GM21529 (cell line): Measurements from ENCODE around the gene CELSR1.
"Not testable (repeated sequence)": the region's sequence is repeated elsewhere in the genome, so short reads cannot be mapped to it uniquely, and the experiment has no call there.

Experiments used
- ATAC-seq: cut with Tn5 transposase; IDR thresholded peaks from one replicate; pipeline ENCODE4 v1.9.1; 2021; ENCODE audit not compliant: unreplicated experiment

Gene CELSR1

DNA sequence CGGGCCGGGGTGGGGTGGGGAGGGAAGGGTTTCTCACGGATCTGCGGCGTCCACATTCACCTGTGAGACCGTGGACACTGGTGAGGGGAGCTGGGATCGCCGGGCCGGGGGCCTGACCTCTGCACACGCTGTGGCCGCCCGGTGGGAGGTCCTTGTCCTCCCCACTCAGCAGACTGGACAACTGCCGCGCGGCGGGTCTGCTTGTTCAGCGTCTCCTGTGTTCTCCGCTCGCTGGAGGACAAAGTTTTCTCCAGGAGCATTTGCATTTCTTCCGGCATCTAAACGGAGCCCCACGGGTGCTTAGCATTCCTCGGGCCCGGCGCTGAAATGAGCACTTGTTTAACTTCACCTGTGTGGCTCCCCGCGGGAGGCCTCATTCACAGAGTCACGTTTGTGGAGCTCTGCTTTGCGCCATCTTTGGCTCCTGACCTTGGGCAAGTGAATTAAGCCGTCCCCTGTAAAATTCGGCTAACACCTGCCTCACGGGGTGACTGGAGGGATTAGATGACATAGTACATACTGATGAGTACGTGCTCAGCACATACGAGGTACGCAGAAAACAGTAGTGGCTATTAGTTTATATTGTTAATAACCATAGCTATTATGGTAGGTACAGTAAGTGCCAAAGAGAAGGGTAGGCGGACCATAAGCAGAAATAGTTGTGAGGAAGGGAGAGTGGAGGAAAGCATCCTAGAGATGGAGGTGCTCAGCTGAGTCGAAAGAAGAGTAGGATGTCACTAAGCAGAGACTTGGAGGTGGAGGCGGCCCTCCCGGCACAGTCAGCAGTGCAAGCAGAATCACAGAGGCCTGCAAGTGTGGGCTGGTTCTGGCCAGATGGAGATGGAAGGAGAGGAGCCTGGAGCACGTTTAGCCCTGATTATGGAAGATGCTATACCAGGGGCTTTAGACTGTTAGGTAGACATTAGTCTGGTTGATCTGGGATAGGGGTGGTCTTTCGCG lies 201.0 kb downstream of the CELSR1 start:
- ATAC-seq: no peak

DNA sequence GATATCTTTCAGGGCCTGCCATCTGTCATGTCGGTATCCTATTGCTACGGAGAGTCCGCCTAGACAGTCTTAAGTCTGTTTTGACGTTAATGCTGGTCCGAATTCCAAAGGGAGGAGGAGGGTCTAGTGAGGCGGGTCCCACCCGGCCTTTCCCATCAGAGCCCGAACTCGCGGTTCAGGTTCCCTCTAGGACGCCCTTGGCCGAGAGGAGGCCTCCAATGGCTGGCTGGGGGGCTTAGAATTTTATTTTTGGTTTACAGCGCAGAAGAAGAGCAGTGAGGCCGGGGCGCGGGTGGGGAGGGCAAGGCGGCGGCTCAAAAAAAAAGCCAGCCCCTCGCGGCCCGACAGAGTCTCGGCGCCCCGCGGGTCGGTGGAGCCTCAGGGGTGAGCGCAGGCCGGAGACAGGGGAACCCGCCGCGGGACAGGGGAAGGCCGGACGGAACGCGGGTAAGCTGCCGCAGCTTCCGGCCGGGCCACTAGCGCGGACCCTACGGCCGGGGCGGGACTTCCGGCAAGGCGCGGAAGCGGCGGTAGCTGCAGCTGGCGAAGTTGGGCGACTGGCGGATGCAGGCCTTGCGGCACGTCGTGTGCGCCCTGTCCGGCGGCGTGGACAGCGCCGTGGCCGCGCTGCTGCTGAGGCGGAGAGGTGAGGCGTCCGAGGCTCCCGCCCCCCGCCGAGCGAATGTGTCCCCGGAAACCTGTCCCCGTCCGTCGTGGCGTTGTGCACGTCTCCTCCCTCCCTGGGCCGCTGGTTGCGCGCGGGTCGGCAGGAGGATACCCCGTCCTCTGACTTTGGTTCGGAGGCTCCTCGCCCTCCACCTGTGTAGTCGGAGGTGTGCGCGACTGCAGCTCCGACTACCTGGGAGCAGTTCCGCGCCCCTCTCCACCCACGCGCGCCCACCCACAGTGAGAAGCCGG lies 202.0 kb downstream of the CELSR1 start, which contains the start of gene TRMU:
TRMU (plus strand) TSS at position 514 of the 918 bp plus-strand sequence; CDS start at position 565, 51 bp downstream.
- peak; percentile 91 for ATAC-seq

GRCh38 chr22:46331496-46331895 lies 205.9 kb downstream of the CELSR1 start:
- no peak for ATAC-seq

GRCh38 chr22:46330426-46330825 lies 207.0 kb downstream of the CELSR1 start:
- ATAC-seq: no peak

DNA sequence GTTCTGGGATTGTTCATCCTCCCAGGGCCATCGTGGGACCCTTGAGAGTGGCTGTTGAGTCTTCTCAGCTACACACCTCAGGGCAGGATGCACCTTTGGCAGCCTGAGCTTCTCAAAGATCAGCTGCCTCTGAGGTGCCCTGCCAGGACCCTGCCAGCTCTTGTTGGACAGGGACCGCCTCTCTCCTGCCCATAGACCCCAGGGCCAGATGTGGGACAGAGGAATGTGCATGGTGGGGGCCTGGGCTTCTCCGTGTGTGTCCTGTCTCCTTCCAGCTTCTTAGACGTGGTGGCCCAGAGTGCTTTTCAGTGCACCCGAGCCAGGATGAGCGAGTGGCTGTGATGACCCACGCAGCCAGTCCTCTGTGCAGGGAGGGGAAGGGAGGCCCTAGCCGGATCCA lies 207.8 kb downstream of the CELSR1 start:
- ATAC-seq: no peak

- no peak for ATAC-seq
These were observed 208.6 kb downstream of the CELSR1 start for GRCh38 chr22:46328797-46329196.

- ATAC-seq: no peak
These were observed 209.5 kb downstream of the CELSR1 start for GRCh38 chr22:46327691-46328465.

GRCh38 chr22:46326066-46326680 lies 211.2 kb downstream of the CELSR1 start:
- no peak for ATAC-seq

DNA sequence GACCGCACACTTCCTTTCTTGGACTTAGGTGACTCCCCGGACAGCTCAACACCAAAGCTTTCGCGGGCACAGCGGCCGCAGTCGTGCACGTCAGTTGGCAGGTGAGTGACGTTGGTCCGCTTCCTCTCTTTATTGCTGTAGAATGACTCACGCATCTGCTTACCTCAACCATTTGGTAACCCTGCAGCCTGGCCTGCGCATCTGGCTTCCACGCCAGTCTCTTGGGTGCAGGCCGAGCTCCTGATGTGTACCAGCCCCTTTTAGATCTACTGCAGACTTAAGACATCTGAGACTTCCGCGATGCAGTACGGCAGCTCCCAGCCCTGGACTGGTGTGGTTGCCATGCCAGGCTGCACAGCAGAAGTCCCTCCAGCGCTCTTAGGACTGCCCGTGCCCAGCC lies 214.3 kb downstream of the CELSR1 start:
- no peak for ATAC-seq

GRCh38 chr22:46322711-46323110 lies 214.7 kb downstream of the CELSR1 start:
- ATAC-seq: no peak

DNA sequence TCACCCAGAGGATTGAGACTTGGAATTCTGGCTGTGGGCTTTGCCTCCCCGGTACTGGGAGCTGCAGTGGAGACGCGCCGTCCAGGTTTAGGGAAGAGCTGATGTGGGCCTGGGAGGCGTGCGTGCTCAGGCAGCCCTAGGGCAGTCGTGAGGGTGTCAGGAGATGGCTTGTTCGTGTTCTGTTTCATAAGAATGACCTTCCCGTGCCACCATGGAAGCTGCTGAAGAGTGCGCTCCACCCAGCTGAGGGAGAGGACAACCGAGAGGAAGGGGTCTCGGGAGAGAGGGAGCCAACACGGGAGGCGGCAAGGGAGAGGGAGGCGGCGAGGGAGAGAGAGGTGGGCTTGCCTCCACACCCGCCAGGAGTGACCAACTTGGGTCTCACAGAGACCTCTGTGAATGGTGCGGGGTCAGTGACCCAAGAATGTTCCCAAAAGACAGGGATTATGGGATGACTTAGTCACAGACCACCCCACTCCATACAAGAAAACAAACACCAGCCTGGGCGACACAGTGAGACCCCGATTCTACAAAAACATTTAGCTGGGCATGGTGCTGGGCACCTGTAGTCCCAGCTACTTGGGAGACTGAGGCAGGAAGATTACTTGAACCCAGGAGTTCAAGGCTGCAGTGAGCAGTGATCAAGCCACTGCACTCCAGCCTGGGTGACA lies 216.6 kb downstream of the CELSR1 start:
- no peak for ATAC-seq

DNA sequence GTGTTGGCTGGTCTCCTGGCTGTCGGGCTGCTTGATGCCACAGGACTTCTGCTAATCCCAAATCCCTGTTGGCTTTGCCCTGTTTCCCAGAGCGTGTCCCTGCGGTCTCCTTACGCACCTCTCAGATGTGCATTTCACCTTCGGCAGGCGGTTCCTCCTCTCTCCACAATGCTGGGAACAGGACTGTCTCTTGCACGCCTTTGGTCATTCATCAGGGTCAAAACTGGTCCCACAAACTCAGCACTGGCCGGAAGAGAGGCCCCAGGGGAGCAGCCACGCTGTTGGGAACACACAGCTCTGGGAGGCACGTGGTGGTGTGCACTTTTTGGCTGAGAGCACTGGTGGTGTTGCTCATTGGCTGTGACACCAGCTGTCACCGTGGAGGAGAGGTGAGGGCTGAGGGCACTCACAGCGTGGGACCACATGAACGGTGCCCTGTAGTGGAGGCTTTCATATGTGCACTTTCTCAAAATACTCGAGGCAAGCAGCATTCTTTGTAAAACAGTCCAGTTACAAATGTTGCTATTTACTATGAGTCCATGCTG lies 217.2 kb downstream of the CELSR1 start:
- ATAC-seq: no peak

DNA sequence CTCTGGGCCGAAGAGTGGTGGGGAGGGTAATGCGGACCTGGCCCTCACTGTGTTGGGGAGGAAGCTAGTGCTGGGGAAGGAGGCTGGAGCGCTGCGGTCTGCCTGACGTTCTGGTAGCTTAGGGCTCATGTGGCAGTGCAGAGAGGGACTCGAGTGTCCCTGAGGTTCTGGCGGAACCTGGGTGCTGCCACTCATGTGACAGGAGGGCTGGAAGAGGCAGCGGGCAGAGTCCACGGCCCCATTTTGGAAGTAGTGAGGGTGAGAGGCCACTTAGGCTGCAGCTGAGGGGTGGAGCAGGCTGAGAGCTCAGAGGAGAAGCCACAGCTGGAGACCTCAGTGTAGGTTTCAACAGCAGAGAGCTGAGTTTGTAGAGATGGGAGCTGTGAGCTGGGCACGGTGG lies 218.1 kb downstream of the CELSR1 start:
- ATAC-seq: no peak

DNA sequence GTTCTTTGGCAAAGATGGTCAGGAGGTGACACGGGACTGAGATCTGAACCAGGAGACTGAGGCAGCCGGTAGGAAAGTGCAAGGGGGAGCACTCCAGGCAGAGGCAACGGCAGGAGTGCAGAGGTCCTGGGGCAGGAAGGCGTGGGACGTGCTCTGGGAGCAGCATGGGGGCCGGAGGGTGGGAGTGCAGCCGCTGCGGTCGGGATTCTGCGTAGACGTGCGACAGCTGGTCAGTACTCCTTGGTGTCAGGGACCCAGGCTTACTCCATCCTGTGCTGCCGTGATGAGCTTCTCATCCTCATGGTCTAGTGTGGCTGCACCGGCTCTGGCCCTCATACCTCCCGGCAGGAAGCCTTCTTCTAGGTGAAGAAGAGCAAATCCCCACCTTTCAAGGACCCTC lies 218.8 kb downstream of the CELSR1 start:
- no peak for ATAC-seq

DNA sequence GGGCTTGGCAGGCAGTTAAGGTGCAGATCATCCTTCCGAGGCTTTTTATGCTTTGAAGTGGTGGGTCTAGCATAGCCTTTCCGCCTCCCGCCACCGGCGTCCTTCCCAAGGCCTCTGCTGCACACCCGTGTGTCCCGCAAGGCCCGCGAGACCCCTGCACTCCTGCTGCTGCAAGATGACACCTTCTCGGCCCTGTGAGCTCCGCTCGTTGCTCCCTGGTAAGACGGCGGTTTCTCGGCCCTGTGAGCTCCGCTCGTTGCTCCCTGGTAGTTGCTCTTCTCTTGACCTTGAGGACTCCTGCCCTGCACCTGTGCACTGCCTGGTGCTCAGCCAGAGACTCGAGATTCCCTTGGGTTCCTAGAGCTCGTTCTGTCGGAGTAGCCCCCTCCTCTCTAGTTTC lies 219.8 kb downstream of the CELSR1 start:
- no peak for ATAC-seq

- ATAC-seq: no peak
These were observed 221.4 kb downstream of the CELSR1 start for GRCh38 chr22:46315976-46316375.

DNA sequence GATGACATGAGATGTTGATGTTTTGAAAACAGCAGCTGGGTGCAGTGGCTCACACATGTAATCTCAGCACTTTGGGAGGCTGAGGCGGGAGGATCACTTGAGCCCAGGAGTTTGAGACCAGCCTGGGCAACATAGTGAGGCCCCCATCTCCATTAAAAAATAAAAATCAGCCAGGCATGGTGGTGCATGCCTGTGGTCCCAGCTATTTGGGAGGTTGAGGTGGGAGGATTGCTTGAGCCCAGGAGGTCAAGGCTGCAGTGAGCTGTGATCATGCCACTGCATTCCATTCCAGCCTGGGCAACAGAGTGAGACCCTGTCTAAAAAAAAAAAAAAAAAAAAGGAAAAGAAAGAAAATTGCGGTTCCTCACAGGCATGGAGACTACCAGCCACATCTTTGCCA lies 224.6 kb downstream of the CELSR1 start:
- ATAC-seq: not testable (repeated sequence)

DNA sequence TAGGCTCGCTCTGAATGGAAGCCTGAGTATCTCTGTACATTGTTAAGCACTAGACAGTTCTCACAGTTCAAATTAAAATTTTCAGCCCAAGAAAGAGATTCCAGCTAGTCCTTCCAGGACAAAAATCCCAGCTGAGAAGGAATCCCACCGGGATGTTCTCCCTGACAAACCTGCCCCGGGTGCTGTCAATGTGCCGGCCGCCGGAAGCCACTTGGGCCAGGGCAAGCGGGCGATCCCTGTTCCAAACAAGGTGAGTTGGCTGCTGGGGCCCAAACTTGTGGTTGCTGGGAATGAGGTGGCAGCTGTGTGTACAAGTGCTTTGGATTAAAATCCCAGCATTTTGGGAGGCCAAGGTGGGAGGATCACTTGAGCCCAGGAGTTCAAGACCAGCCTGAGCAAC lies 225.4 kb downstream of the CELSR1 start:
- ATAC-seq: no peak
